Sigmoid colon (tissue), 7 donors: Measurements from ENCODE around the gene SRBD1. TPM values are rescaled to one million over a fixed set of nuclear protein-coding genes. Genes with fewer than 3 reads are reported as not detected.
A peak's percentile ranks its signal among the peaks of the same experiment; 100 is the strongest.

Experiments used
- DNase-seq: peaks from one replicate; pipeline ENCODE4 v3.0.0-alpha.2; 2019
- H3K27ac ChIP-seq, 4 donors: fragments of 200-600 bp; sonication (generic); one replicate each; pipeline ENCODE4 v1.5.1; 2016 to 2019; ENCODE audit warnings: mild to moderate bottlenecking in 1 of 4
- H3K27me3 ChIP-seq, 3 donors: fragments of 200-600 bp; sonication (generic); one replicate each; pipeline ENCODE4 v1.5.1; 2019; ENCODE audit warnings: mild to moderate bottlenecking in 1 of 3
- H3K36me3 ChIP-seq, 4 donors: fragments of 200-600 bp; sonication (generic); one replicate each; pipeline ENCODE4 v1.5.1; 2016 to 2019
- H3K4me1 ChIP-seq, 4 donors: fragments of 200-600 bp; sonication (generic); one replicate each; pipeline ENCODE4 v1.5.1; 2017 to 2019
- H3K4me3 ChIP-seq, 4 donors: fragments of 200-600 bp; sonication (generic); one replicate each; pipeline ENCODE4 v1.5.1; 2017 to 2019; ENCODE audit warnings: mild to moderate bottlenecking in 2 of 4, moderate library complexity in 1 of 4
- H3K9me3 ChIP-seq, 4 donors: fragments of 200-600 bp in 3 of 4; sonication (generic) in 3 of 4; one replicate each; pipeline versions ENCODE4 v1.5.1 to v1.6.1; 2013 to 2019
- EP300 ChIP-seq, 4 donors: sonication (generic); formaldehyde crosslinking; IDR thresholded peaks; one replicate each; pipeline ENCODE4 v1.6.1; 2017; ENCODE audit warnings: antibody characterized with exemption in 4 of 4
- POLR2A ChIP-seq, 2 donors: fragments of 450-650 bp; IDR thresholded peaks; one replicate each; pipeline ENCODE4 v1.6.1; 2016; ENCODE audit warnings: antibody characterized with exemption in 2 of 2, mild to moderate bottlenecking in 2 of 2, moderate library complexity in 2 of 2
- POLR2AphosphoS5 ChIP-seq, 4 donors: sonication (generic); formaldehyde crosslinking; IDR thresholded peaks; one replicate each; pipeline ENCODE4 v1.6.1; 2017; ENCODE audit warnings: antibody characterized with exemption in 4 of 4
- WGBS, 2 donors: extraction: QIAGEN DNeasy Blood & Tissue Kit; methylation state at CpG; one replicate each; pipeline ENCODE4 v1.1.7; 2013; 5-methylcytosine and 5-hydroxymethylcytosine counted together
- intact Hi-C: fragments of 100-400 bp; cut with DNase I; formaldehyde crosslinking; loops from one replicate; pipeline ENCODE4 v1.15.1; 2023
- polyA plus RNA-seq, 3 donors: library from polyadenylated mRNA; stranded (reverse); fragments of 200-250 nt; gene quantifications; one replicate each; pipeline ENCODE4 v1.2.3, GENCODE V29; 2013
- total RNA-seq, 4 donors: library from RNA; depleted of rRNA; stranded (reverse); fragments of >200 nt; gene quantifications; one replicate each; pipeline ENCODE4 v1.1.0, GENCODE V29; 2016
- TF ChIP-seq, protein P1 (sequence below), 4 experiments: fragments of 450-650 bp in 3 of 4; fragments of 200-600 bp in 1 of 4; IDR thresholded peaks; one replicate each; pipeline ENCODE4 v1.5.1; 2016 to 2019; ENCODE audit warnings: antibody characterized with exemption in 4 of 4, mild to moderate bottlenecking in 3 of 4, moderate library complexity in 2 of 4
- donor health status: healthy with polysubstance abuse.
- donor health status: Bipolar disorder and iron deficiency.
- donor health status: healthy.

Gene SRBD1
- total and polyA plus RNA-seq, 7 donors = 9.0 to 31.4 (median 16.0) TPM

DNA sequence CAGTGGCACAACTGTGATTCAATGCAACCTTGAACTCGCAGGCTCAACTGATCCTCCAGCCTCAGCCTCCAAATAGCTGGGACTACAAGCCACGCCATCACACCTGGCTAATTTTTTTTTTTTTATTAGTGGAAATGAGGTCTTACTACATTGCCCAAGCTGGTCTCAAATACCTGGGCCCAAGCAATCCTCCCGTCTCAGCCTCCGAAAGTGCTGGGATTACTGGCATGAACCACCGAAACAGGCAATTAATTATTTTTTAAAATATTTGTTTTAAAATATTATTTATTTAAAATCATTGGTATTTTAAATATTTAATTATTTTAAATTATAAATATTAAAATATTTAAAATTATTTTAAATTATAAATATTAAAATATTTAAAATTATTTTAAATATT, 24.5 kb downstream of the SRBD1 start:
- no peak overlapping the region for H3K4me3 ChIP-seq
- H3K9me3 ChIP-seq = no peaks in the 10 kb centered on the region
- H3K27me3 ChIP-seq = no peaks in the 10 kb centered on the region
- peaks cover 0 to 6% (median 3%) of the 10 kb centered on the region in 4 donors for H3K4me1 ChIP-seq
- H3K27ac ChIP-seq = no peak overlapping the region
- peaks cover 0 to under 1% (median 0%) of the 10 kb centered on the region in 4 donors for H3K36me3 ChIP-seq
- no peak for TF ChIP-seq POLR2A (IDR thresholded peaks at IDR 0.05)
- TF ChIP-seq, protein P1, sequence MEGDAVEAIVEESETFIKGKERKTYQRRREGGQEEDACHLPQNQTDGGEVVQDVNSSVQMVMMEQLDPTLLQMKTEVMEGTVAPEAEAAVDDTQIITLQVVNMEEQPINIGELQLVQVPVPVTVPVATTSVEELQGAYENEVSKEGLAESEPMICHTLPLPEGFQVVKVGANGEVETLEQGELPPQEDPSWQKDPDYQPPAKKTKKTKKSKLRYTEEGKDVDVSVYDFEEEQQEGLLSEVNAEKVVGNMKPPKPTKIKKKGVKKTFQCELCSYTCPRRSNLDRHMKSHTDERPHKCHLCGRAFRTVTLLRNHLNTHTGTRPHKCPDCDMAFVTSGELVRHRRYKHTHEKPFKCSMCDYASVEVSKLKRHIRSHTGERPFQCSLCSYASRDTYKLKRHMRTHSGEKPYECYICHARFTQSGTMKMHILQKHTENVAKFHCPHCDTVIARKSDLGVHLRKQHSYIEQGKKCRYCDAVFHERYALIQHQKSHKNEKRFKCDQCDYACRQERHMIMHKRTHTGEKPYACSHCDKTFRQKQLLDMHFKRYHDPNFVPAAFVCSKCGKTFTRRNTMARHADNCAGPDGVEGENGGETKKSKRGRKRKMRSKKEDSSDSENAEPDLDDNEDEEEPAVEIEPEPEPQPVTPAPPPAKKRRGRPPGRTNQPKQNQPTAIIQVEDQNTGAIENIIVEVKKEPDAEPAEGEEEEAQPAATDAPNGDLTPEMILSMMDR (IDR thresholded peaks at IDR 0.05) = no peak
- TF ChIP-seq POLR2AphosphoS5 (IDR thresholded peaks at IDR 0.05) = no peak
- TF ChIP-seq EP300 (IDR thresholded peaks at IDR 0.05) = no peak
- 97 to 98% methylated on average over 5 of the region's 5 CpGs for WGBS, 2 donors
- no peak for DNase-seq
- intact Hi-C loops = no loop called here

DNA sequence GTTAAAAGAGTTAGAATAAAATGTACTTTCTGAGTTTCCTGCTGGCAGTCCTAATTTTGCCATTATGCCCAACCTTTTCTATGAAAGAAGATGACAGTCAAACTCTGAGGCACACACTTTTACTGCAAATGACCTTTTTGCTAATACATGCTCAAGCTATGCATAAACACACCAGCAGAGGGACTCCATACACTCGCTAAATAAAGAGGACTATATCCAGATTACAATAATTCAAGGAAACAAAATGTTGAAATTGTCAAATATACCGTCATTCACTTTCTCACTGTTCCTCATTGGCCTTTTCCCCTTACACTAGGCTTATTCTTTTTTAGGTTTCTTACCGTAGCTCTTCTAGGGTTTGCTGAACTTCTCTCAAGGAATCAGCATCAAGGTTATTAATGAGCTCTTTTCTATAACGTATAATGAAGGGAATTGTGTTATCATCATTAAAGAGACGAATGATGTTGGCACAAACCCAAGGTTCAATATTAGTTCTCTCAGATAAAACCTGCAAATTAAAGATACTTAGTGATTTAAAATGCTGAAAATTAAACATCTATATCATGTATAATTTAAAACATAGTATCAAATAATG, 25.7 kb downstream of the SRBD1 start:
- intact Hi-C loops = no loop called here
- TF ChIP-seq POLR2AphosphoS5 (IDR thresholded peaks at IDR 0.05) = no peak
- TF ChIP-seq, protein P1 (IDR thresholded peaks at IDR 0.05) = peak in 3 of 4 experiments; percentile 58 to 65 (median 60)
- Histone ChIP-seq H3K9me3 (no peaks in the 10 kb centered on the region), H3K36me3 (peaks cover 0 to 6% (median 0%) of the 10 kb centered on the region in 4 donors), H3K4me3 (no peak overlapping the region), H3K27me3 (no peaks in the 10 kb centered on the region), H3K27ac (no peak overlapping the region), H3K4me1 (peaks cover 0 to 6% (median 3%) of the 10 kb centered on the region in 4 donors)
- WGBS, 2 donors = 40 to 58% methylated on average over 5 of the region's 5 CpGs
- no peak for DNase-seq

DNA sequence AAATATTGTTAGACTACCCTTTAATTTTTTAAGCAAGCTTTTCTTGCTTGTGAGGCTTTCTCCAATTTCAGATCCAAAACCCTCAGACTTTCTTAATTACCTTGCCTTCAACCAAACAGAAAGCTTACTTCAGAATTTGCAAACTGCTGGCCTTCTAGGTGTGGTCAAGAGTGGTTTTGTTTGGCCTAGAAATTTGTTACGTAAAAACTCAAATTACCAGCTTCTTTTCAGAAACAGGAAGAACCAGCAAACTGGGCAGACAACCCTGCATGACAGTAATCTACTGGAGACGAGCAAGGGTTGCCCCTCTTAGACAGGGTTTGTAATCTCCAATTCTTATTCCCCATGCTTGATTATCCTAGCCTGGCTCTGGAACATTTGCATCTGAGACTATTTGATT, 27.1 kb downstream of the SRBD1 start:
- intact Hi-C loops = no loop called here
- H3K9me3 ChIP-seq = no peaks in the 10 kb centered on the region
- H3K36me3 ChIP-seq = peaks cover 0 to 13% (median 0%) of the 10 kb centered on the region in 4 donors
- 86 to 90% methylated on average over 2 of the region's 2 CpGs for WGBS, 2 donors
- peaks cover 0 to 6% (median 3%) of the 10 kb centered on the region in 4 donors for H3K4me1 ChIP-seq
- no peaks in the 10 kb centered on the region for H3K27me3 ChIP-seq
- TF ChIP-seq, protein P1 (IDR thresholded peaks at IDR 0.05) = no peak
- TF ChIP-seq POLR2AphosphoS5 (IDR thresholded peaks at IDR 0.05) (no peak), EP300 (IDR thresholded peaks at IDR 0.05) (no peak), POLR2A (IDR thresholded peaks at IDR 0.05) (no peak)
- no peak for DNase-seq
- no peak overlapping the region for H3K27ac ChIP-seq
- no peak overlapping the region for H3K4me3 ChIP-seq

DNA sequence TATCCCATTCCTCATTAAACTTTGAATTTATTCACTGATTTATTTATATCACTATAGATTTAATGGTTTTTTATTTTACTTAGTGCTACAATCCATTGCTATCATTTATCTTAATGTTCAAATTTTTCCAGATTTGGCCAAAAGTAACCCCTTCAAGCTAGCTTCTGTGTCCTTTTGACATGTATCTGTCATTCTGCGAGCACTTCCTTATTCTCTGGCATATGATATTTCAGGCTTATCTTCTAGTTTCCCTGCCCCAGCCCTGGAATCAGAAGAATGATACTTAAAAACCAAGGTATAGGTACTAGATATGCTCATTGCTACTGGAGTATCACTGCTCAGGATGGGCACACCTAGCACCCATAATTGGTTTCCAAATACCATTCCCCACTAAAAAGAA, 28.5 kb downstream of the SRBD1 start:
- no peak for DNase-seq
- Histone ChIP-seq H3K27me3 (no peaks in the 10 kb centered on the region), H3K4me1 (peaks cover 0 to 6% (median 3%) of the 10 kb centered on the region in 4 donors), H3K27ac (no peak overlapping the region), H3K9me3 (no peaks in the 10 kb centered on the region), H3K4me3 (no peak overlapping the region), H3K36me3 (peaks cover 0 to 18% (median 0%) of the 10 kb centered on the region in 4 donors)
- intact Hi-C loops = no loop called here
- WGBS, 2 donors = 92 to 94% methylated on average over 1 of the region's 1 CpG
- TF ChIP-seq POLR2A (IDR thresholded peaks at IDR 0.05) = no peak
- no peak for TF ChIP-seq EP300 (IDR thresholded peaks at IDR 0.05)
- TF ChIP-seq, protein P1 (IDR thresholded peaks at IDR 0.05) = no peak
- TF ChIP-seq POLR2AphosphoS5 (IDR thresholded peaks at IDR 0.05) = no peak
